Activated naive CD4-positive, alpha-beta T cell treated with anti-CD3 and anti-CD28 coated beads, Interleukin-2, amount 10 ng/mL, durations not matched to agents 7 days and 5 days (primary cell): ENCODE results near the gene LRRC75A.
"Not testable (repeated sequence)": the region's sequence is repeated elsewhere in the genome, so short reads cannot be mapped to it uniquely, and the experiment has no call there.

Experiments
- CTCF ChIA-PET: fragments of 350-600 bp; sonication (Branson Sonifier 250); formaldehyde crosslinking; loops from one replicate; lab custom pipeline; 2021; ENCODE audit warnings: antibody characterized with exemption; lab: Charles Lee
- DNase-seq: peaks from one replicate; pipeline ENCODE4 v3.0.0-alpha.2; 2020
- H3K27ac Mint-ChIP-seq: one replicate; pipeline ENCODE4 v1.8.0; 2021; ENCODE audit warnings: mild to moderate bottlenecking, moderate library complexity, mixed read lengths
- H3K27me3 Mint-ChIP-seq: one replicate; pipeline ENCODE4 v1.8.0; 2021; ENCODE audit warnings: mild to moderate bottlenecking, mixed read lengths
- H3K36me3 Mint-ChIP-seq: one replicate; pipeline ENCODE4 v1.8.0; 2021; ENCODE audit warnings: mixed read lengths
- H3K4me1 Mint-ChIP-seq: one replicate; pipeline ENCODE4 v1.8.0; 2021; ENCODE audit warnings: mixed read lengths
- H3K4me3 Mint-ChIP-seq: one replicate; pipeline ENCODE4 v1.8.0; 2021; ENCODE audit warnings: mild to moderate bottlenecking, moderate library complexity, mixed read lengths
- H3K9me3 Mint-ChIP-seq: one replicate; pipeline ENCODE4 v1.8.0; 2021; ENCODE audit warnings: mixed read lengths

The LRRC75A gene

DNA sequence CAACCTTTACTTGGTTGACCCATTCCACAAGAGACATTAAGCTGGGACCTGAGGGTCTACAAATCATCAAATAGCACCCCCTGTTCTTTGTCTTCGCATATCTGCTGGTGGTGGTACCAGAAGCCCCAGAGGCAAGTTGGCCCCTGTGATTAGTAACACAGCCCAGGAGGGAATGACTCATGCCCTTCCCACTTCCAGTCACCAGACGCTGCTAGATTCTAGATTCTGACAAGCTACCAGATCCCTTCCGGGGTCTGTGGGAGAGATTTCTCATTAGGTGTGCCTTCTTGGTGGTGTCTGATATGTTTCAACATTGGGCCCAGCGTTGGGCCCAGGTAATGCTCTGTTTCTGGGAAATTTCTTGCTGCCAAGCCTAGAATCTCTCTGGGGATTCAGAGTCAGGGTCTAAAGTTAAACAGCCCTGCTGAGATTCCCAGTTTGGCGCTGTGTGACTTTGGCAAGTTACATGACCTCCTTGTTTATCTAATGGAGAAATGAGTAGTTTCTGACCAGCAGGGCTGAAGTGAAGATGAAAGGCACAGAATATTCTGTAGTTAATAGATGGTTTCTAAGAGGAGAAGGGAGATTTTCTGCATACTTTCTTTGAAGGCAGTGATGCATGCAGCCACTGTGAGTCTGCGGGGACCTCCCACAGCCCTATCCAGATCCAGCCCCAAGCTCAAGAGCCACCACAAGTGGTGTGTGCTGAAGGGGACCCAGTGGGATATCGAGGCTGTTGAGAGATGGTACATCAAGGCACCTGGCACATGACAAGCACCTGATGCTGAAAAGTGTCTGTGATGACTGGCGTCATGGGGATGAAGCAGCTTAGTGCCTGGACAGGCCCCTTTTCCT is 72.7 kb downstream of the LRRC75A start:
- DNase-seq: peak; percentile 35
- Mint-ChIP-seq H3K4me1 (peaks cover 54% of the 10 kb centered on the region), H3K4me3 (peak overlapping the region; percentile 22), H3K9me3 (no peaks in the 10 kb centered on the region), H3K27ac (peak overlapping the region; percentile 80), H3K27me3 (no peaks in the 10 kb centered on the region), H3K36me3 (peaks cover 50% of the 10 kb centered on the region)
- CTCF ChIA-PET: interaction anchor here (1.0 kb wide), 1 partner anchor 55 kb away, joined by 3 read pairs; no protein-coding TSS in a partner anchor

DNA sequence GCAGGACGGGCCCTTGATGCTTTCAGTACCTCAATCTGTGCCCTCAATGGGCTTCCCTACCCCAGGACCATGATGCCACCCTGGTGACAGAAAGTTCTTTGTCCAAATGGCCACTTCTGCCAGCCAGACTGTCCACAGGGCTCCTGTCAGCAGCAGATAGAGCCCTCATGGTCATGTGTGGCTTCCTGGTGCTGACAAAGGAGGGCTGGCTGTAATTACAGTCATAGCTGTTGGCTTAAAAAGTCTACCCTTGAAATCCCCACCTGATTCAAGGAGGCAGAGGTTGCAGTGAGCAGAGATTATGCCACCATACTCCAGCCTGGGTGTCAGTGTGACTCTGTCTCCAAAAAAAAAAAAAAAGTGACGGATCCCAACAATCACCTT is 73.3 kb downstream of the LRRC75A start:
- DNase-seq: no peak
- H3K27ac Mint-ChIP-seq: peak overlapping the region; percentile 80
- no peaks in the 10 kb centered on the region for H3K27me3 Mint-ChIP-seq
- no peaks in the 10 kb centered on the region for H3K9me3 Mint-ChIP-seq
- CTCF ChIA-PET: interaction anchor here (1.0 kb wide), 1 partner anchor 55 kb away, joined by 3 read pairs; no protein-coding TSS in a partner anchor
- peaks cover 57% of the 10 kb centered on the region for H3K4me1 Mint-ChIP-seq
- peak overlapping the region; percentile 22 for H3K4me3 Mint-ChIP-seq
- H3K36me3 Mint-ChIP-seq: peaks cover 50% of the 10 kb centered on the region

DNA sequence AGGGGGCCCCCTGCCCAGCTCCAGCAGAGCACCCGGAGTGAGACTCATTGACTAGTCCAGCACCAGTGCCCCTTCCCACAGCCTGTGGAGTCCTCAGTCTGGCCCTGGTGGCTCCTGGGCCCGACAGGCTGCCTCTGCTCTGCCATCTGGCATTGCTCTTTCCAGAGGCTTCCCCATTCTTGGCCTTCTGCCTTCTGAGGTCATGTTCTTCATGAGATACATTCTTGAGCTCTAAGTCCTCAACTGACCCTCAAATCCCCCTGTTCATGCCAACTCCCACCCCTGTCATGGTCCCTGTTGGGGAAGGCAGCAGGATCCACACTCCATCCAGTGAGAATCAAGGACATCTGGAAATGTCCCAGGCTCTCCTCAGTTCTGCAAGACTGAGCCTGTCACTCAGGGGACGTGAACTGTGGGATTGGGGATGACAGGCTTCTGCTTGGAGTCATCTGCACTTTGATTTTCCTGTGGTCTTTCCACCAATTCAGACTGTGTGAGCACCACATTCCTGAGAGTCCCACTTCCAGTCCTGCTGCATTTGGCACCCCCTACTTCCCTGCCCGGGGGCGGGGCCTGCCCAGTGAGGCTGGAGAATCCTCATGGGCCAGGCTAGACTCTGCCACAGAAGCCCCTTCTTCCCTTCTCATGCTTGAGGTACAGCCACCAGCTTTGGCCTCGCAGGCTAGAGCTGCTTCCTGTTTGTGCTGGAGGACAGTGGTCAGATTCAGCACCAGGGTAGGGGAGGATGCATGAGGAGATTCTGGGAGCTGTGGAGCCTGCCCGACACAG is 73.9 kb downstream of the LRRC75A start:
- Mint-ChIP-seq H3K9me3 (no peaks in the 10 kb centered on the region), H3K27ac (peak overlapping the region; percentile 80), H3K4me3 (peak overlapping the region; percentile 33), H3K36me3 (peaks cover 48% of the 10 kb centered on the region), H3K27me3 (no peaks in the 10 kb centered on the region), H3K4me1 (peaks cover 57% of the 10 kb centered on the region)
- no peak for DNase-seq
- CTCF ChIA-PET: interaction anchor here (0.9 to 1.0 kb wide), 2 partner anchors 9 to 12 kb away, joined by 3 to 4 read pairs; no protein-coding TSS in a partner anchor

DNA sequence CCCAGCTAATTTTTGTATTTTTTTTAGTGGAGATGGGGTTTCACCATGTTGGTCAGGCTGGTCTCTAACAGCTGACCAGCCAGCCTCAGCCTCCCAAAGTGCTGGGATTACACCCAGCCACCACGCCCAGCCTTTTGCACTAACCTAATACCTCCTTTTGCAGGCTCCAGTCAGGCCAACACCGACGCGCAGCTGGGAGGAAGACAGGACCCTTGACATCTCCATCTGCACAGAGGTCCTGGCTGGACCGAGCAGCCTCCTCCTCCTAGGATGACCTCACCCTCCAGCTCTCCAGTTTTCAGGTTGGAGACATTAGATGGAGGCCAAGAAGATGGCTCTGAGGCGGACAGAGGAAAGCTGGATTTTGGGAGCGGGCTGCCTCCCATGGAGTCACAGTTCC is 74.6 kb downstream of the LRRC75A start:
- DNase-seq: no peak
- Mint-ChIP-seq H3K4me1 (peaks cover 57% of the 10 kb centered on the region), H3K27me3 (no peaks in the 10 kb centered on the region), H3K36me3 (peaks cover 41% of the 10 kb centered on the region), H3K4me3 (peak overlapping the region; percentile 94), H3K9me3 (no peaks in the 10 kb centered on the region), H3K27ac (peak overlapping the region; percentile 97)
- CTCF ChIA-PET: interaction anchor here (0.9 to 1.0 kb wide), 2 partner anchors 10 to 13 kb away, joined by 3 to 4 read pairs; no protein-coding TSS in a partner anchor

DNA sequence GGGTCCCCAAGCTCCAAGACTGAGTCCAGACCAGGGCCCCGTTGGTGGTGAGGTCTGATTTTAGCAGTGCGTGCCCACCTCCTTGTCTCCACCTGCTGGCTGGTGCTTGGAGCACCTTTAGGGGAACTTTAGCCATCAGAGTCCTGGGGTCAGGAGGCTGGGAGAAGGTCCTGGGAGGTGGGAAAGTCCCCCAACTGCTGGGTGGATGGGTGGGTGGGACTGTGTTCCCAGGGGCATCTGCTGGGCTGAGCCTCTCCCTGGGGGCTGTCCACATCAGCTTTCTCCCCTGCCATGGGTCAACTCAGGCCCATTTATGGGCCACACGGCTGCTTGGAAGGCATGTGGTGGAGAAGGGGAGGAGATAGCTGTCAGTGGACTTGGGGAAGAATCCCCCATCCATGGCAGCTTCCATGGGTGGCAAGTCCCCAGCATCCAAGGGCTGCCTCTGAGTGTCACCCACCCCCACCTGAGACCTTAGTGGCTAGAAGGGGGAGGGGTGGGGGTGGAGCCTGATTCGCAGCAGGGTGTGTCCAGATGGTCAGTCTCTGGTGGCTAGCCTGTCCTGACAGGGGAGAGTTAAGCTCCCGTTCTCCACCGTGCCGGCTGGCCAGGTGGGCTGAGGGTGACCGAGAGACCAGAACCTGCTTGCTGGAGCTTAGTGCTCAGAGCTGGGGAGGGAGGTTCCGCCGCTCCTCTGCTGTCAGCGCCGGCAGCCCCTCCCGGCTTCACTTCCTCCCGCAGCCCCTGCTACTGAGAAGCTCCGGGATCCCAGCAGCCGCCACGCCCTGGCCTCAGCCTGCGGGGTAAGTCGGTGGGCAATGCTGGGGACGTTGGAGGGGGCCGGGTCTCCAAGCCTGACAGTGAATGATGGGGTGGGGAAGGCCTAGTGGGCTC is 76.7 kb downstream of the LRRC75A start, which contains the start of gene TRPV2:
TRPV2 (plus strand) TSS at position 541 of the 894 bp plus-strand sequence. CDS start 2,098 bp downstream, outside the sequence.
- Mint-ChIP-seq H3K4me1 (peaks cover 47% of the 10 kb centered on the region), H3K36me3 (peaks cover 28% of the 10 kb centered on the region), H3K27ac (peak within 1 kb of the TSS; percentile 97), H3K27me3 (no peaks in the 10 kb centered on the region), H3K4me3 (peak within 1 kb of the TSS; percentile 94), H3K9me3 (no peaks in the 10 kb centered on the region)
- CTCF ChIA-PET: interaction anchor here (0.6 to 3.8 kb wide), 17 partner anchors 8 to 130 kb away, joined by 3 to 44 read pairs (median 3); partner anchors contain the start of gene UBB
- peak; percentile 73 for DNase-seq

DNA sequence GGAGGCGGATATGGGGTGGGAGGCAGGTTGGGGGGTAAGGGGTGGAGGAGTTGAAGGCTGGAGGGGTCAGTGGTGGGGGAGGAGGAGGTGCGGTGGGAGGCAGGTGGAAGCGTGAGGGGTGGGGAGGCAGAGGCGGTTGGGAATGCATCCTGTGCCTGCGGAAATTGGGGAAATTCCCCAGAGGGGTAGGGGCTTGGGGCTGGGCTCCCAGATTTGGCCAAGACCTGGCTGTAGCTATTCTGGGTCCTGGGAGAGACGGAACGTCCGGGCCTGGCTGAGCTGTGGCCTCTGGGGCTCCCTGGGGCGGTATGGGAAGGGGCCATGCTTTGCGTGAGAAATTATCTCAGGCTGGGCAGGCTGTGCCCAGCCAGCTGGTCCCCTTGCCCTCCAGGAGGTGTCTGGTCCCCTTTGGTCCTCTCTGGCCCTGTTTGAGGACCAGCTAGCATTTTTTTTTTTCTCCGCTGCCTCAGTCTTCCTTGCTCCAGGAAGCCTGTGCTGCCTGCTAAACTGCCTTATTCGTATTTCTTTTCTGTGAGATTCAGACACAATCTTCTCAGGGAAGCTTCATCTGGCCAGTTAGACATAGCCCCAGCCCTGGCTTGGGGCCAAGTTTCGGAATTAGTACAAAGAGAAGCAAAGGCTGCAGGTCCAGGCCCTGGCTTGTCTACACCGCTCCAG is 83.9 kb downstream of the LRRC75A start:
- no peak for DNase-seq
- Mint-ChIP-seq H3K27me3 (peaks cover 57% of the 10 kb centered on the region), H3K4me3 (no peak overlapping the region), H3K36me3 (no peaks in the 10 kb centered on the region), H3K27ac (no peak overlapping the region), H3K4me1 (peaks cover 7% of the 10 kb centered on the region), H3K9me3 (no peaks in the 10 kb centered on the region)
- CTCF ChIA-PET: interaction anchor here (0.6 kb wide), 1 partner anchor 50 kb away, joined by 3 read pairs; no protein-coding TSS in a partner anchor

DNA sequence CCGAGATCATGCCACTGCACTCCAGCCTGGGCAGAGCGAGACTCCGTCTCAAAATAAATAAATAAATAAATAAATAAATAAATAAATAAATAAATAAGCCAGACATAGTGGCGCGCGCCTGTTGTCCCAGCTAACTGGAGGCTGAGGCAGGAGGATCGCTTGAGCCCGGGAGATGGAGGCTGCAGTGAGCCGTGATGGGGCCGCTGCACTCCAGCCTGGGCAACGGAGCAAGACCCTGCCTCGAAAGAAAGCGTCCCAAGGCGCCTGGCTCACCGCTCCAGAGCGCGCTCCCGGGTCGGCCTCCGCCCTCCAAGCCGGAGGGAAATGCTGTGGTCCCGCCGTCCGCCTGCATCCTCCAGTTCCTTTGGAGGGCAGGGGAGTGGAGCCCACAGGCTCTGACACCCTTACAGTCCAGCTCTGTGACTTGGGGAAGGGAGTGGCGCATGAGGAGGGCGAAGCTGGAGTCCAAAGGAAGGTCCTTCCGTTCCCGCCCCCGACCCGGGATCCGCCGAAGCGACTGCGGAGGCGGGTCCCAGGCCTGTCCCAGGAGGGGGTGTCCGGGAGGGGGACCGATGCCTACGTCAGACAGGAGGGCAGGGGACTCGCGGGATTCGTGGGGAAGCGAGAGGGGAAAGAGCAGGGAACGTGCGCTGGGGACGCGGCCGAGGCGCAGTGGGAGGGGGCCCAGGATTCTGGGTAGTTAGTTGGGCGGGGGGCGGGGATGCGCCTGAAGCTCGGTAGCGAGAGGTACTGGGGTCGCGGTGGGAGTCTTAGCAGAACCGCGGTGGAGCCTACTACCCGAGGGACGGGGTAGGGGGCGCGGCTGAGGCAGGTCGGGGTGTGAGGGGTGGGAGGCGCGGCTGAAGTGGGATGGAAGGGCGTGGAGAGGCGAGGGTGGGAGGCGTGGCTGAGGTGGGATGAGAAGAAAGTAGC is 85.0 kb downstream of the LRRC75A start:
- H3K4me3 Mint-ChIP-seq: no peak overlapping the region
- H3K4me1 Mint-ChIP-seq: peaks cover 6% of the 10 kb centered on the region
- CTCF ChIA-PET: interaction anchor here (1.0 kb wide), 1 partner anchor 9 kb away, joined by 3 read pairs; the partner anchor contains the start of gene TRPV2
- H3K27me3 Mint-ChIP-seq: peaks cover 57% of the 10 kb centered on the region
- H3K27ac Mint-ChIP-seq: no peak overlapping the region
- no peaks in the 10 kb centered on the region for H3K36me3 Mint-ChIP-seq
- H3K9me3 Mint-ChIP-seq: no peaks in the 10 kb centered on the region
- DNase-seq: no peak

DNA sequence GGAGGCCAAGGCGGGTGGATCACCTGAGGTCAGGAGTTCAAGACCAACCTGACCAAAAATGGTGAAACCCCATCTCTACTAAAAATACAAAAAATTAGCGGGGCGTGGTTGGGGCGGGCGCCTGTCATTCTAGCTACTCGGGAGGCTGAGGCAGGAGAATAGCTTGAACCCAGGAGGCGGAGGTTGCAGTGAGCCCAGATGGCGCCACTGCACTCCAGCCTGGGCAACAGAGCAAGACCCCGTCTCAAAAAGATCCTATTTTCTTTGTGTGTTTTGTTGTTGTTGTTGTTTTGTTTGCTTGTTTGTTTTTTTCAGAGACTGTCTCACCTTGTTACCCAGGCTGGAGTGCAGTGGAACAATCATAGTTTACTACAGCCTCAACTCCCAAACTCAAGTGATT is 88.1 kb downstream of the LRRC75A start:
- DNase-seq, H3K36me3 Mint-ChIP-seq, H3K9me3 Mint-ChIP-seq, H3K4me3 Mint-ChIP-seq, CTCF ChIA-PET, H3K4me1 Mint-ChIP-seq, H3K27ac Mint-ChIP-seq: not testable (repeated sequence)
- H3K27me3 Mint-ChIP-seq: peaks cover 56% of the 10 kb centered on the region

DNA sequence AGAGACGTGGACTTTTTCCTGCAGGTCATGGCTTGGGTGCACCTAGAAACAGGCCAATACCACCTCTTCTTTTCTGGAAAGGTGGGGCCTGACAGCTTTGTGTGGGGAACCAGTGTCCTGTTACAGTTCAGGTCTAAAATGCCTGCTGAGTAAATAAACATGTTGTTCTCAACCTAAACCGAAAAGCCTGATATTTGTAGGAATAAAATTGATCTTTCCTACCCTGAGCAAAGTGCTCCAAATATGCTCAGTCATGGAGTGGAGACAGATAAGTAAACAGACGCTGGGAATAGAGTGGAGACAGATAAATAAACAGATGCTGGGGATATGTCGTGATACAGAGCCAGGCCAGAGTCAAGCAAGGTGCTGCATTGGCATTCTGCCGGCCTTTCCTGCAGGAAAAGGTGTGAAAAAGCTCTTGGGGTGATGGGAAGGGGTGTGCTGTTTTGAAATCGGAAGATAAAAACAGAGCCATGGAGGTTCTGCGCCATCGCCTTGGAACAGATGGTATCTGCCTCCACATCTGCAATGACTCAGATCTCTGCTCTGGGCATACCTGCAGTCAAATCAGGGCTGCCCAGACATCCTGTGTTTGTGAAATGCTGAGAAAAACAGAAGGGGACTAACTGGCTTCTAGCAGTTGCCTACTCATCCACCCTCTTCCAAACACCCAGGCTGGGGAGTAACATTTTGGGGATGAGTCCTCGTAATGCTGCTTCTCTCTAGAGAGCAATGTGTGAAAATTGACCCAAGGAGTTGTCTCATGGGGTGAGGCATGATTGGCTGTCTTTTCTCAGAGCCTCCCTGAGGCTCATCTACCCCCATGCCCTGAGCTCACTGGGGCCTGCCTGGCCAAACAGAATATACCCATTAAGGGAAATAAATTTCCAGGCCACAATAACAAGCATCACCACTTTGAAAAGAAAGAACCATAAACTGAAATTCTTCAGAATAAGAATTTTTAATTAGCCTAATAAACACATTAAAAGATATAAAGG is 93.4 kb downstream of the LRRC75A start:
- Mint-ChIP-seq H3K27ac (peak overlapping the region; percentile 35), H3K9me3 (no peaks in the 10 kb centered on the region), H3K36me3 (no peaks in the 10 kb centered on the region), H3K4me3 (no peak overlapping the region), H3K27me3 (peaks cover 23% of the 10 kb centered on the region), H3K4me1 (peaks cover 8% of the 10 kb centered on the region)
- peak; percentile 41 for DNase-seq
- CTCF ChIA-PET: no interaction called here

DNA sequence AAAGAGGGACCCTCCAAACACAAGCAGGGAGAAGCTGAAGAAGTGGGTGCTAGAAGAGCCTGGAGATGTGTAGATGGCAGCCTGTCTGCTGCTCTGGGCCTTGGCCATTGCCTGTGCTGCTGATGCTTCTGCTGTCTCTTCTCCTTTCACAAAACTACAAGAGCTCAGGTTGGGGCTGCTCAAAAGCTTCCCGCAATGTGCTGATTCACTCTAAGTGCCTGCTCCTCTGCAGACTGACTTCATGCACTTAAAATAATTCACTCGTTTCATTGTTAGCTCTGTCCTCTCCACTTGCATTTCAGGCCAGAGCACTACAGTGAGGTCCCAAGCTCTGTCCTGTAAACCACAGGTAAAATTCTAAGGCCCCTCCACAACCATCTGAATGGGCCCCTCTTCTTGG is 95.3 kb downstream of the LRRC75A start:
- H3K4me3 Mint-ChIP-seq, DNase-seq, H3K9me3 Mint-ChIP-seq, CTCF ChIA-PET, H3K27ac Mint-ChIP-seq, H3K36me3 Mint-ChIP-seq, H3K4me1 Mint-ChIP-seq: not testable (repeated sequence)
- H3K27me3 Mint-ChIP-seq: peaks cover 29% of the 10 kb centered on the region

DNA sequence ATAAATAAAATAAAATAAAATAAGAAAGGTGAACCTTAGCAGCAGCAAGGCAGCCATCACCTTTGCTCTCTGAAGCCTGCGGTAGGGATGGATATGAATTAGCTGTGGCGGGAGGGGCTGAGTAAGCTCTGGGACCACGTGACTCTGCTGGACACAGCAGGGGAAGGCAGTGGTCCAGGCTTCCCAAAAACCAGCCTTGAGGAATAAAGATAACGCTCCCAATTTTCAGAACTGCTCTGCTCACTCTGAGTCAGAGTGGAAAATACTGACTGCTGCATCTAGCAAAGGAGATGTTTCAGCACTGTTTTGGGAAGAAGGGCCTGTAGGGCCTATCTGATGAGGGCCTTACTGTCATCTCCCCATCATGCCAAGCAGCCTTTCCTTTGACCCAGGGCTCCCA is 96.1 kb downstream of the LRRC75A start:
- peaks cover 37% of the 10 kb centered on the region for H3K27me3 Mint-ChIP-seq
- not testable (repeated sequence) for H3K27ac Mint-ChIP-seq, H3K4me3 Mint-ChIP-seq, H3K36me3 Mint-ChIP-seq, H3K9me3 Mint-ChIP-seq, H3K4me1 Mint-ChIP-seq, DNase-seq
- CTCF ChIA-PET: interaction anchor here (1.2 kb wide), 1 partner anchor 20 kb away, joined by 3 read pairs; the partner anchor contains the start of gene TRPV2
